ENCODE results near the gene HSPB7.

The HSPB7 gene

GRCh38 chr1:15975805-15976680, 41.8 kb downstream of the HSPB7 start, which contains the start of gene ZBTB17:
TSS of gene ZBTB17 (minus strand) at chr1:15976101. CDS start at chr1:15948495, 27,606 bp downstream.
- DNase-seq: peak; percentile 90

GRCh38 chr1:15975358-15975804, 42.5 kb downstream of the HSPB7 start:
- DNase-seq: peak; percentile 60

- no peak for DNase-seq
Observed at GRCh38 chr1:15974855-15975254, 43.0 kb downstream of the HSPB7 start.

GRCh38 chr1:15973772-15974171, 44.1 kb downstream of the HSPB7 start:
- DNase-seq: no peak

- DNase-seq: no peak
Observed at GRCh38 chr1:15972409-15972808, 45.4 kb downstream of the HSPB7 start.

GRCh38 chr1:15970911-15971310, 46.9 kb downstream of the HSPB7 start:
- DNase-seq: no peak

- DNase-seq: no peak
Observed at GRCh38 chr1:15969321-15969880, 48.4 kb downstream of the HSPB7 start.

GRCh38 chr1:15968172-15968571, 49.7 kb downstream of the HSPB7 start:
- no peak for DNase-seq

GRCh38 chr1:15966956-15967344, 50.9 kb downstream of the HSPB7 start:
- DNase-seq: no peak

- DNase-seq: no peak
Observed at GRCh38 chr1:15966081-15966955, 51.5 kb downstream of the HSPB7 start.

GRCh38 chr1:15965228-15965767, 52.5 kb downstream of the HSPB7 start:
- DNase-seq: no peak
